Islet precursor cell (in vitro differentiated cells): Measurements from ENCODE around the gene VMAC.
"Not testable (repeated sequence)": the region's sequence is repeated elsewhere in the genome, so short reads cannot be mapped to it uniquely, and the experiment has no call there.

ENCODE experiments used
- DNase-seq: peaks from one replicate; pipeline ENCODE4 v3.0.0-alpha.2; 2018

The VMAC gene

DNA sequence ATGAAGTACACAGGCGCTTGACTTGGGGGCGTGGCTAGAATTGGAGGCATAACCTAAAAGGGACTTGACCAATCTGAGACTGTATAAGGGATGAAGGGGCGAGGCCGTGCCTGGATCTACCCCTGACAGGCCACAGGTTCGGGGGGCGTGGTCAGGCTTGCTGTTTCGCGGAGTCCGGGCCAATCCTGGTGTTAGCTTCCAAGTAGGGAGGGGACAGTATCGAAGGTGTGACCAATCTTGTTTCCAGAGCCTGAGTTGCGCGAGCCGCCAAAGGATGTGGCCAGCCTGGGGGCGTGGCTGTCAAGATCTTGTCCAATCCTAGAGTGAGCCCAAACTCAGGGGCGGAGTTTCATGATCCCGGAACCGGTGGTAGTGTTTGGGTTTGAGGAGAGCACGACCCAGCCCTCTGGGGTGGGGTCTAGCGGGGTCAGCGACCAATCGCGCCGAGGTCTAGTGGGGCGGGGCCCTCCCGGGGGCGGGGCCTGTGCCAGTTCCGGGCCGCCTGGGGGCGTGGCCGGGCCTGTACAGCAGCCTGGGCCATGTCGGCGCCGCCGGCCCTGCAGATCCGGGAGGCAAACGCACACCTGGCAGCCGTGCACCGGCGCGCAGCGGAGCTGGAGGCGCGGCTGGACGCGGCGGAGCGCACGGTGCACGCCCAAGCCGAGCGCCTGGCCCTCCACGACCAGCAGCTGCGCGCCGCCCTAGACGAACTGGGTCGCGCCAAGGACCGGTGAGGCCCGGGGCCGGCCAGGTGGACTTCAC, at the start of gene VMAC:
Gene VMAC, plus strand, starts transcription at position 521 of the 762 bp plus-strand sequence. Its CDS starts 19 bp downstream, at position 540.
- DNase-seq: peak; percentile 100

DNA sequence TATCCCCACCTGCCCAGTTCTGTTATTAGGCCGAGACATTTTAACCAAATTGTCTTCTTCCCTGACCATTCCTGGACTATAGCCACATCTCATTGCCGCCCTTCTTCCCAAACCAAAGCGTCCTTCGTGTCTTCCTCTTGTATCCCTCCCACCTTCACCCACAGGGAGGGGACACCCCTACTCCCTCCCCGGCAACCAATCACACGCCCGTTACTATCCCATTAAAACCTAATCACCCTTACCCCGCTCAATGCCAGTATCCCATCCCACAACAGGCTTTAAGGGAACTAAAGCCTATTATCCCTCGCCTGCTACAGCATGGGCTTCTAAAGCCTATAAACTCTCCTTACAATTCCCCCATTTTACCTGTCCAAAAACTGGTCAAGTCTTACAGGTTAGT, 49.5 kb upstream of the VMAC start:
- DNase-seq: not testable (repeated sequence)

GRCh38 chr19:5857203-5858081, 47.2 kb upstream of the VMAC start:
- DNase-seq: no peak

- no peak for DNase-seq
Measured at GRCh38 chr19:5863030-5863665, 41.5 kb upstream of the VMAC start.

GRCh38 chr19:5864013-5864720, 40.5 kb upstream of the VMAC start:
- DNase-seq: no peak

GRCh38 chr19:5864725-5865486, 39.8 kb upstream of the VMAC start:
- DNase-seq: no peak

DNA sequence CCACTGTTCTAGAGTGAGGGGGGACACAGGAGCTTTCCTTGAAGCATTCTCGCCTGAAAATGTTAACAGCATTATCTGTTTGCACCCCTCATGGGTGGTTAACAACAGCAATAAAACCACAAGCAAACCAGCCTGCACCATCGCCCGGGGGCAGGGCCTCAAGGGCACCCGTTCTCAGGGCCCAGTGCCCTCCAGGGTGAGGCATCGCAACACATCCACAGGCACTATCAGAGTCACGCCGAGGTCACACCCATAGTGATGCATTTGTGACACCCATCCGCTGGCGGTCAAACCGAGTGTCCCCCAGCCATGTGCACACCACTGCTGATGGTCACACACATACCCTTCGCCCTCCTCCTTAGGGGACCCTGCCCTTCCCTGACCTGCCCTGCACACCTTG, 38.9 kb upstream of the VMAC start:
- DNase-seq: no peak

- DNase-seq: no peak
Measured at GRCh38 chr19:5867201-5868136, 37.2 kb upstream of the VMAC start.

DNA sequence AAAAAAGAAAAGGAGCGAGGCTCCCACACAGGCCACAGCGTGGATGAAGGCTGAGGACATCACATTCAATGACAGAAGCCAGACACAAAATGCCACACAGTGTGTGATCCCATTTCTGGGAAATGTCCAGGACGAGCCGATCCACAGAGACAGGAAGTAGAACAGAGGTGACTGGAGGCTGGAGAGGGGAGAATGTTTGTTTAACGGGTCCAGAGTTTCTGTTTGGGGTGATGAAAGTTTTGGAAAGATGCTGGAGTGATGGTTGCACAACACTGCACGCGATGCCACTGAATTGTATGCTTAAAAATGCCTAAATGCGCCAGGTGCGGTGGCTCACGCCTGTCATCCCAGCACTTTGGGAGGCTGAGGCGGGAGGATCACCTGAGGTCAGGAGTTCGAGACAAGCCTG, 33.7 kb upstream of the VMAC start:
- DNase-seq: no peak

DNA sequence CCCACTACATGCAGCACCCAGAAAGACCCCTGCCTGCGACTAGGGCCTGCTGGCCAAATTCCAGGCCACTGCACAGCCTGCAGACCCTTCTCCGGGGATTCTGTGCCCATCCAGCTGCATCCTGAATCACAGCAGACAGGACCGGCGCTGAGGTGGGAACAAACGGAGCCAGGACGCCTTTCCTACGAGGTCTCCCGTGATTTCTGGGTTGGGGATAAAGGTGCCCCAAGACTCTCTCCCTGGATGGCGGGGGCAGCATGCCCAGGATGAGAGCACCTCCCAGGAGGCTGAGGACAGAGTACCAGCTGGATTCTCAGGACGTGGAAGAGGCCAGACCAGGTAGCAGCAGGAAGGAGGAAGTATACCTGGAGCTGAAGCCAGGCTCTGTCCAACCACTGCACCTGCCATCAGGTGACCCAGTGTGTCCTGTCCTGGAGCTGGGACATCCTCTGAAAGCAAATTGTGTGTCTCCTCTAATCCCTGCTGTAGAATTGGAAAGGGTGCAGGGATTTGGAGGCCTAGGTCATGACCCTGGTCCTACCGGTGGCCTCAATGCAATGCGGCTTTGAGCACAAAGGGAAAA, 31.0 kb upstream of the VMAC start:
- DNase-seq: no peak

DNA sequence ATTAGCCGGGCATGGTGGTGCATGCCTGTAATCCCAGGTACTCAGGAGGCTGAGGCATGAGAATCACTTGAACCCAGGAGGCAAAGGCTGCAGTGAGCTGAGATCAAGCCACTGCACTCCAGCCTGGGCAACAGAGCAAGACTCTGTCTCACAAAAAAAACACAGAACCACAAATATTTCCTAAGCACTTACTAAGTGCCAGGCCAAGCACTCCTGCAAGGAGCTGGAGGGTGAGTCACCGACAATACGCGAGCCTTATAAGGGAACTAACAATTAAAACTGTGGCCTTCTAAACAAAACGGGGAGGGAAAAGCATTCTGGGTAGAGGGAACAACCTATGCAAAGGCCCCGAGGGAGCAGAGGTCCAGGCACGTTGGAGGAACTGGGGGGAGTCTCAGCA, 30.2 kb upstream of the VMAC start:
- peak; percentile 59 for DNase-seq

DNA sequence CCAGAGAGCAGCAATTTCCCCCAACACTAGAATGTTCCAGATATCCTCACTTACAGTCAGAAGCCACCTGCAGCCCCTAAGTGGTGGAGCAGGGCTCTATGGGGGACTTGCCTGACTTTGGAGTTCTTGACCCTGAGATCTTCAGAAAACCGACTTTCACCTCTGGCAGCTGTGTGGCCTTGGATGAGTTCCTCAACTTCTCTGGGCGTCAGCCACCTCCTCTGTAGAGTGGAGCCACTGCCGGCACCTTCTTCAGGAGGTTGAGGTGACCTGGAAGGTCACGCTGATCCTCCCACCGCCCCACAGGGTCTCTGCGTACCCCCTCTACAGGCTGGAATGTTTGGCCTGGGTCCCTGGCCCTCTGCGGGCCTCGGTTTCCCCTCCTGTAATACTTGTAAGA, 27.2 kb upstream of the VMAC start:
- no peak for DNase-seq

DNA sequence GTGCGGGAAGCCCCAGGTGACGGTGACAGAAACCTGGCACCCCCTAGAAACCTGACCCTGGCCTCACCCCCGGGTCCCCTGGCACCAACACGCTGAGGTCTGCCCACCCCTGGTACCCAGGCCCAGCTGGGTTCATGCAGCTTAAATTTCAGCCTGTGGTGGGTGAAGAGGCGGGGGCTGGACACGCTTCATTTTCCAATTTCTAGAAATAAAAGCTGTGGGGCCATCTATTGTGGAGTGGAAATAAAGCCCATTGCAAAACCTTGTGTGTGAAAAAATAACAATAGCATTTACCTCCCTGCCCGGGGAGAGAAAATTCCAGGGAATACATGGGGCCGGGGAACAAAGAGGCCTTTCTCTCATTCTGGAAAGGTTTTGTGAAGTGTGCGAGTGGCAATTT, 26.8 kb upstream of the VMAC start:
- no peak for DNase-seq

- DNase-seq: no peak
Measured at GRCh38 chr19:5880196-5880595, 24.5 kb upstream of the VMAC start.

- DNase-seq: peak; percentile 72
Measured at GRCh38 chr19:5880604-5881078, 24.0 kb upstream of the VMAC start.

DNA sequence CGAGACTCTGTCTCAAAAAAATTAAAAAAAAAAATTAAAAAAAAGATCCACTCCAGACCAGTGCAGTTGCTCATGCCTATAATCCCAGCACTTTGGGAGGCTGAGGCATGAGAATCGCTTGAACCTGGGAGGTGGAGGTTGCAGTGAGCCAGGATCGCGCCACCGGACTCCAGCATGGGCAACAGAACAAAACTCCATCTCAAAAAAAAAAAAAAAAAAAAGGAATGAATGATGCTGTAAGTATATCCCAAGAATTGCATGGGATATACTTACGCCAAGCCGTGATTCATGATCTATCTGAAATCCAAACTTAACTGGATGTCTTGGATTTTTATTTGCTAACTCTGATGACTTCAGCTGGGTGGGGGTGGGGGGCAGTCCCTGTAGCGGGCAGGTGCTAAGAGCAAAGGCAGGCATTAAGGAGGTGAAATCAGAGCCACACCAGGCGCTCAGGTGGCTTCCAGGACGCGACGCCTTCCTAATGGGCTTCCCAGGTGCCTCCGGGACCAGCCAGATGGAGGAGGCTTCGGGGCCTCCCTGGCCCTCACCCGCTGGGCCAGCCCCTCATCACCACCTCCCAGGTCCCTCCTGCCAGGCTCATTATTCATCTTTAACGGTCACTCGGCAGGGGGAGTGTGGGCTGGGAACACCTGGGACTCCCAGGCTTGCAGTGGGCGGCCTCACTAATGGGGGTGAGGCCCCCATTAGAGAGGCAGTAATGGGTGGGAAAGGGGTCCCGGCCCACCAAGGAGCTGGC, 23.0 kb upstream of the VMAC start:
- DNase-seq: no peak

DNA sequence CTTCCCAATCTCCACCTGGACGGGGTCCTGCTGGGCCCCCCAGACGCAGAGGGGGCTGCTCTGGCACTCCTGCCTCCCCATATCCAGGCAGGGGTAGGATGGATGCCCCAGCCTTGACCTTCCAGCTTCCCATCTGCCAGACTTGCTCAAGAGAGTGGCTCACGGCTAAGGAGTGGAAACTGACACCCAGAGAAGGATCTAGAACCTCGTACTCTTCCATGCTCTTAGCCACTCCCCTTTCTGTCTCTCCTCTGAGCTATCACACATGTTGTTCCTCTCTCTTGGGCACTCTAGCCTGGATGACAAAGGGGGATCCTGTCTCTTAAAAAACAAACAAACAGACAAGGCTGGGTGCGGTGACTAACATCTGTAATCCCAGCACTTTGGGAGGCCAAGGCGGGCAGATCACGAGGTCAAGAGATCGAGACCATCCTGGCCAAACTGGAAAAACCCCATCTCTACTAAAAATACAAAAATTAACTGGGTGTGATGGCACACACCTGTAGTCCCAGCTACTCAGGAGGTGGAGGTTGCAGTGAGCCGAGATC, 22.2 kb upstream of the VMAC start:
- no peak for DNase-seq

DNA sequence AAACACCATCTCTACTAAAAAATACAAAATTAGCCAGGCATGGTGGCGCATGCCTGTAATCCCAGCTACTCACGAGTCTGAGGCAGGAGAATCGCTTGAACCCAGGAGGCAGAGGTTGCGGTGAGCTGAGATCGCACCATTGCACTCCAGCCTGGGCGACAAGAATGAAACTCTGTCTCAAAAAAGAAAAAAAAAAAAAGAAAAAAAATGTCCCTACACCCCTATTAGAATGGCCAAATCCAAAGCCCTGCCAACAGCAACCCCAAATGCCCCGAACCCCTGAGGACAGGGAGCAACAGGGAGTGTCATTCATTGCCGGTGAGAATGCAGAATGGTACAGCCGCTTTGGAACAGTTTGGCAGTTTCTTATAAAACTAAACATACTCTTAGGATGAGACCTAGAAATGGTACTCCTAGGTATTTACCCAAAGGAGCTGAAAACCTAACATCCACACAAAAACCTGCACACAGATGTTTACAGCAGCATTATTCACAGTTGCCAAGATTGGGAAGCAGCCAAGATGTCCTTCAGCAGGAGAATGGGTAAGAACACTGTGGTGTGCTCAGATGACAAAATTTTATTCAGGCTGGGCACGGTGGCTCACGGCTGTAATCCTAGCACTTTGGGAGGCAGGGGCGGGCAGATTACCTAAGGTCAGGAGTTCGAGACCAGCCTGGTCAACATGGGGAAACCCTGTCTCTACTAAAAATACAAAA, 21.4 kb upstream of the VMAC start:
- not testable (repeated sequence) for DNase-seq
